ENCODE data around the gene UMAD1. TPM values are rescaled to one million over a fixed set of nuclear protein-coding genes. Genes with fewer than 3 reads are reported as not detected.

UMAD1 gene
- total RNA-seq, 4 donors from 2014 or later: 6.1 to 11.2 (median 9.3) TPM

- H3K27me3 ChIP-seq: no peaks in the 10 kb centered on the region
- no peak overlapping the region for H3K27ac ChIP-seq (replicated peaks in 1 of 4)
- TF ChIP-seq POLR2AphosphoS5 (IDR thresholded peaks at IDR 0.05): no peak
- intact Hi-C loops (cut with DNase I): no loop called here
- H3K4me1 ChIP-seq: peaks cover 0 to 8% (median 3%) of the 10 kb centered on the region in 4 donors
- no peaks in the 10 kb centered on the region for H3K36me3 ChIP-seq
- DNase-seq (ENCODE audit: extremely low spot score): no peak
- H3K4me3 ChIP-seq: no peak overlapping the region
- 71% methylated on average over 1 of the region's 1 CpG for WGBS
- no peaks in the 10 kb centered on the region for H3K9me3 ChIP-seq
Measured at GRCh38 chr7:7868572-7868899, 228.0 kb downstream of the UMAD1 start.

- H3K36me3 ChIP-seq: no peaks in the 10 kb centered on the region
- no peaks in the 10 kb centered on the region for H3K27me3 ChIP-seq
- no peak overlapping the region for H3K27ac ChIP-seq (replicated peaks in 1 of 4)
- peaks cover 0 to 8% (median 3%) of the 10 kb centered on the region in 4 donors for H3K4me1 ChIP-seq
- H3K9me3 ChIP-seq: no peaks in the 10 kb centered on the region
- WGBS: 45% methylated on average over 1 of the region's 1 CpG
- DNase-seq (ENCODE audit: extremely low spot score): no peak
- TF ChIP-seq EP300 (IDR thresholded peaks at IDR 0.05) (no peak), POLR2A (IDR thresholded peaks at IDR 0.05; ENCODE audit: low read depth) (no peak), CTCF (IDR thresholded peaks at IDR 0.05) (no peak), POLR2AphosphoS5 (IDR thresholded peaks at IDR 0.05) (no peak)
- no peak overlapping the region for H3K4me3 ChIP-seq
- intact Hi-C loops (cut with DNase I): no loop called here
Measured at GRCh38 chr7:7869036-7869435, 228.5 kb downstream of the UMAD1 start.

GRCh38 chr7:7869651-7870050 is 229.1 kb downstream of the UMAD1 start:
- Histone ChIP-seq H3K27me3 (no peaks in the 10 kb centered on the region), H3K4me3 (no peak overlapping the region), H3K4me1 (peaks cover 0 to 8% (median 3%) of the 10 kb centered on the region in 4 donors), H3K9me3 (peaks cover 0 to under 1% (median 0%) of the 10 kb centered on the region in 4 donors), H3K36me3 (no peaks in the 10 kb centered on the region), H3K27ac (replicated peaks in 1 of 4) (no peak overlapping the region)
- intact Hi-C loops (cut with DNase I): no loop called here
- no peak for TF ChIP-seq EP300 (IDR thresholded peaks at IDR 0.05)
- TF ChIP-seq CTCF (IDR thresholded peaks at IDR 0.05): no peak
- DNase-seq (ENCODE audit: extremely low spot score): no peak
- 96% methylated on average over 3 of the region's 3 CpGs for WGBS

- H3K27me3 ChIP-seq: no peaks in the 10 kb centered on the region
- 78% methylated on average over 1 of the region's 1 CpG for WGBS
Measured at GRCh38 chr7:7870555-7870954, 230.0 kb downstream of the UMAD1 start.

GRCh38 chr7:7876419-7876818 is 235.9 kb downstream of the UMAD1 start:
- intact Hi-C loops (cut with DNase I): no loop called here
- no peak overlapping the region for H3K4me3 ChIP-seq
- no peak for DNase-seq (ENCODE audit: extremely low spot score)
- TF ChIP-seq POLR2AphosphoS5 (IDR thresholded peaks at IDR 0.05) (no peak), EP300 (IDR thresholded peaks at IDR 0.05) (no peak), POLR2A (IDR thresholded peaks at IDR 0.05; ENCODE audit: low read depth) (no peak), CTCF (IDR thresholded peaks at IDR 0.05) (no peak)
- H3K36me3 ChIP-seq: no peaks in the 10 kb centered on the region
- H3K27ac ChIP-seq (replicated peaks in 1 of 4): no peak overlapping the region
- 97% methylated on average over 1 of the region's 1 CpG for WGBS
- peaks cover 0 to 5% (median 0%) of the 10 kb centered on the region in 4 donors for H3K9me3 ChIP-seq
- no peaks in the 10 kb centered on the region for H3K27me3 ChIP-seq
- no peaks in the 10 kb centered on the region for H3K4me1 ChIP-seq

More at GRCh38 chr7:7870555-7870954, 230.0 kb downstream of the UMAD1 start:
- Histone ChIP-seq H3K4me1 (peaks cover 0 to 8% (median 3%) of the 10 kb centered on the region in 4 donors), H3K4me3 (no peak overlapping the region), H3K36me3 (no peaks in the 10 kb centered on the region), H3K27ac (replicated peaks in 1 of 4) (no peak overlapping the region), H3K9me3 (peaks cover 0 to 5% (median 0%) of the 10 kb centered on the region in 4 donors)
- intact Hi-C loops (cut with DNase I): no loop called here
- no peak for DNase-seq (ENCODE audit: extremely low spot score)
- no peak for TF ChIP-seq POLR2A (IDR thresholded peaks at IDR 0.05; ENCODE audit: low read depth)
- TF ChIP-seq POLR2AphosphoS5 (IDR thresholded peaks at IDR 0.05): no peak
- TF ChIP-seq EP300 (IDR thresholded peaks at IDR 0.05): no peak
- no peak for TF ChIP-seq CTCF (IDR thresholded peaks at IDR 0.05)
